Esophagus squamous epithelium (tissue), 5 donors: ENCODE data around the gene CBS. TPM values are rescaled to one million over a fixed set of nuclear protein-coding genes. Genes with fewer than 3 reads are reported as not detected.
"Not testable (repeated sequence)": the region's sequence is repeated elsewhere in the genome, so short reads cannot be mapped to it uniquely, and the experiment has no call there.

ENCODE experiments used
- DNase-seq: peaks from one replicate; lab custom pipeline; 2025; lab: John Stamatoyannopoulos, UW
- H3K27ac ChIP-seq, 4 donors: fragments of 200-600 bp; sonication (generic); one replicate each; pipeline ENCODE4 v1.5.1; 2016 to 2019; ENCODE audit warnings: mild to moderate bottlenecking in 1 of 4
- H3K27me3 ChIP-seq, 4 donors: fragments of 200-600 bp; sonication (generic); 1 replicate in 3 of 4; 2 replicates in 1 of 4; pipeline versions ENCODE4 v1.5.1 to v1.6.0; 2017 to 2021; ENCODE audit warnings: antibody characterized with exemption in 1 of 4
- H3K36me3 ChIP-seq, 3 donors: fragments of 200-600 bp; sonication (generic); one replicate each; pipeline ENCODE4 v1.5.1; 2016 to 2019
- H3K4me1 ChIP-seq, 3 donors: fragments of 200-600 bp; sonication (generic); one replicate each; pipeline ENCODE4 v1.5.1; 2017 to 2019
- H3K4me3 ChIP-seq, 4 donors: fragments of 200-600 bp; sonication (generic); 1 replicate in 3 of 4; 2 replicates in 1 of 4; pipeline ENCODE4 v1.5.1; 2016 to 2019; ENCODE audit warnings: mild to moderate bottlenecking in 2 of 4, moderate library complexity in 1 of 4
- H3K9me3 ChIP-seq, 3 donors: fragments of 200-600 bp; sonication (generic); one replicate each; pipeline ENCODE4 v1.5.1; 2016 to 2019
- WGBS, 2 donors: methylation state at CpG; one replicate each; pipeline ENCODE4 v1.1.5; 2018; 5-methylcytosine and 5-hydroxymethylcytosine counted together
- intact Hi-C: fragments of 100-400 bp; cut with DNase I; formaldehyde crosslinking; loops from one replicate; pipeline ENCODE4 v1.15.0; 2022
- total RNA-seq, 4 donors: library from RNA; depleted of rRNA; stranded (reverse); fragments of >200 nt; gene quantifications; one replicate each; pipeline ENCODE4 v1.1.0, GENCODE V29; 2016
- donor health status: DM: yes; HTN: yes; CAD: no.

Gene CBS
- total RNA-seq, 4 donors from 2014 or later = 1.1 to 15.8 (median 7.1) TPM; not detected in 1

GRCh38 chr21:43090947-43091346, 15.3 kb upstream of the CBS start:
- H3K27ac ChIP-seq, H3K9me3 ChIP-seq, H3K27me3 ChIP-seq, H3K4me1 ChIP-seq, H3K4me3 ChIP-seq, DNase-seq, intact Hi-C loops, H3K36me3 ChIP-seq: not testable (repeated sequence)
- no CpG with 5 or more reads among the region's 3 CpGs for WGBS, 2 donors

- H3K36me3 ChIP-seq, intact Hi-C loops: not testable (repeated sequence)
- WGBS, 2 donors = no CpG with 5 or more reads among the region's 17 CpGs
These were observed 13.8 kb upstream of the CBS start for GRCh38 chr21:43089463-43089862.

GRCh38 chr21:43082587-43083300, 7.1 kb upstream of the CBS start:
- intact Hi-C loops, H3K27me3 ChIP-seq, H3K27ac ChIP-seq, H3K4me3 ChIP-seq, H3K9me3 ChIP-seq, DNase-seq, H3K4me1 ChIP-seq, H3K36me3 ChIP-seq: not testable (repeated sequence)
- WGBS, 2 donors = no CpG with 5 or more reads among the region's 24 CpGs

More at GRCh38 chr21:43089463-43089862, 13.8 kb upstream of the CBS start:
- not testable (repeated sequence) for H3K9me3 ChIP-seq, H3K27ac ChIP-seq, DNase-seq, H3K27me3 ChIP-seq, H3K4me1 ChIP-seq, H3K4me3 ChIP-seq

- H3K4me1 ChIP-seq, H3K9me3 ChIP-seq, intact Hi-C loops, DNase-seq, H3K27me3 ChIP-seq, H3K4me3 ChIP-seq, H3K36me3 ChIP-seq, H3K27ac ChIP-seq: not testable (repeated sequence)
- no CpG with 5 or more reads among the region's 28 CpGs for WGBS, 2 donors
These were observed 1.0 kb upstream of the CBS start for GRCh38 chr21:43076643-43077042.

GRCh38 chr21:43076023-43076637, 495 bp upstream of the CBS start:
- H3K4me3 ChIP-seq, DNase-seq, H3K27ac ChIP-seq, H3K27me3 ChIP-seq, H3K4me1 ChIP-seq, H3K36me3 ChIP-seq, H3K9me3 ChIP-seq, intact Hi-C loops: not testable (repeated sequence)
- no CpG with 5 or more reads among the region's 77 CpGs for WGBS, 2 donors

- intact Hi-C loops, H3K36me3 ChIP-seq, H3K4me1 ChIP-seq, H3K4me3 ChIP-seq, H3K27ac ChIP-seq, DNase-seq, H3K27me3 ChIP-seq, H3K9me3 ChIP-seq: not testable (repeated sequence)
- WGBS, 2 donors = no CpG with 5 or more reads among the region's 74 CpGs
These were observed 1.1 kb downstream of the CBS start for GRCh38 chr21:43074401-43075169.

GRCh38 chr21:43072742-43073141, 2.9 kb downstream of the CBS start:
- H3K36me3 ChIP-seq, H3K9me3 ChIP-seq, H3K4me3 ChIP-seq, H3K27ac ChIP-seq, H3K4me1 ChIP-seq, DNase-seq, H3K27me3 ChIP-seq, intact Hi-C loops: not testable (repeated sequence)
- no CpG with 5 or more reads among the region's 11 CpGs for WGBS, 2 donors

- H3K4me3 ChIP-seq, DNase-seq, H3K36me3 ChIP-seq, intact Hi-C loops, H3K9me3 ChIP-seq, H3K27ac ChIP-seq, H3K4me1 ChIP-seq, H3K27me3 ChIP-seq: not testable (repeated sequence)
- WGBS, 2 donors = no CpG with 5 or more reads among the region's 10 CpGs
These were observed 6.0 kb downstream of the CBS start for GRCh38 chr21:43069682-43070081.

GRCh38 chr21:43068065-43068464, 7.6 kb downstream of the CBS start:
- H3K4me1 ChIP-seq, H3K4me3 ChIP-seq, H3K36me3 ChIP-seq, H3K27ac ChIP-seq, DNase-seq, H3K9me3 ChIP-seq, H3K27me3 ChIP-seq, intact Hi-C loops: not testable (repeated sequence)
- WGBS, 2 donors = no CpG with 5 or more reads among the region's 12 CpGs

- H3K4me1 ChIP-seq, DNase-seq, intact Hi-C loops, H3K4me3 ChIP-seq, H3K27me3 ChIP-seq, H3K9me3 ChIP-seq, H3K36me3 ChIP-seq, H3K27ac ChIP-seq: not testable (repeated sequence)
- 83% methylated on average over 2 of the region's 12 CpGs; no CpG with 5 or more reads in 1 of the 2 donors for WGBS, 2 donors
These were observed 8.9 kb downstream of the CBS start for GRCh38 chr21:43066690-43067089.

- WGBS, 2 donors = no CpG with 5 or more reads among the region's 30 CpGs
- H3K4me3 ChIP-seq, H3K27ac ChIP-seq, H3K27me3 ChIP-seq, H3K36me3 ChIP-seq, intact Hi-C loops, DNase-seq, H3K9me3 ChIP-seq, H3K4me1 ChIP-seq: not testable (repeated sequence)
These were observed 9.6 kb downstream of the CBS start for GRCh38 chr21:43065991-43066390.

GRCh38 chr21:43064265-43064917, 11.2 kb downstream of the CBS start:
- H3K4me3 ChIP-seq, H3K27me3 ChIP-seq, DNase-seq, intact Hi-C loops, H3K4me1 ChIP-seq, H3K27ac ChIP-seq, H3K36me3 ChIP-seq, H3K9me3 ChIP-seq: not testable (repeated sequence)
- WGBS, 2 donors = no CpG with 5 or more reads among the region's 22 CpGs
